HG03095 (cell line): ENCODE data around the gene CKAP2L.
"Not testable (repeated sequence)": the region's sequence is repeated elsewhere in the genome, so short reads cannot be mapped to it uniquely, and the experiment has no call there.

Source experiments
- ATAC-seq: cut with Tn5 transposase; IDR thresholded peaks from one replicate; pipeline ENCODE4 v1.9.1; 2021; ENCODE audit warnings: moderate library complexity; ENCODE audit not compliant: unreplicated experiment

Gene CKAP2L

GRCh38 chr2:112726487-112727190 is 37.8 kb downstream of the CKAP2L start:
- peak; percentile 69 for ATAC-seq

- peak; percentile 40 for ATAC-seq
Measured at GRCh38 chr2:112725545-112726457, 38.6 kb downstream of the CKAP2L start.

GRCh38 chr2:112724591-112725525 is 39.6 kb downstream of the CKAP2L start:
- ATAC-seq = no peak

GRCh38 chr2:112723995-112724394 is 40.4 kb downstream of the CKAP2L start:
- ATAC-seq = no peak

- no peak for ATAC-seq
Measured at GRCh38 chr2:112723547-112723940, 40.9 kb downstream of the CKAP2L start.

- no peak for ATAC-seq
Measured at GRCh38 chr2:112722816-112723546, 41.4 kb downstream of the CKAP2L start.

GRCh38 chr2:112721819-112722522 is 42.4 kb downstream of the CKAP2L start:
- no peak for ATAC-seq

GRCh38 chr2:112720785-112721184 is 43.6 kb downstream of the CKAP2L start, which contains the start of gene NT5DC4:
Gene NT5DC4 (plus strand): TSS chr2:112721020. CDS start chr2:112721080, 60 bp downstream.
- no peak for ATAC-seq

- ATAC-seq = no peak
Measured at GRCh38 chr2:112718863-112719370, 45.5 kb downstream of the CKAP2L start.

GRCh38 chr2:112716826-112717352 is 47.5 kb downstream of the CKAP2L start:
- ATAC-seq = not testable (repeated sequence)

- ATAC-seq = not testable (repeated sequence)
Measured at GRCh38 chr2:112716094-112716493, 48.3 kb downstream of the CKAP2L start.

- no peak for ATAC-seq
Measured at GRCh38 chr2:112714836-112715631, 49.4 kb downstream of the CKAP2L start.

- ATAC-seq = no peak
Measured at GRCh38 chr2:112714331-112714730, 50.1 kb downstream of the CKAP2L start.

GRCh38 chr2:112713926-112714325 is 50.5 kb downstream of the CKAP2L start:
- ATAC-seq = no peak

GRCh38 chr2:112713585-112713925 is 50.9 kb downstream of the CKAP2L start:
- no peak for ATAC-seq

GRCh38 chr2:112712903-112713584 is 51.4 kb downstream of the CKAP2L start:
- no peak for ATAC-seq

- ATAC-seq = no peak
Measured at GRCh38 chr2:112712465-112712864, 51.9 kb downstream of the CKAP2L start.
